ENCODE results near the gene KAZN. TPM values are rescaled to one million over a fixed set of nuclear protein-coding genes. Genes with fewer than 3 reads are reported as not detected.
A peak's percentile ranks its signal among the peaks of the same experiment; 100 is the strongest.

The KAZN gene
- total and polyA plus RNA-seq, 2 of the 8 experiments (the other 6 are each of a cell fraction or from before 2014, with no cell fraction given): 3.7 to 11.8 TPM

GRCh38 chr1:14924455-14925331, 326.2 kb downstream of the KAZN start:
- Histone ChIP-seq H2AK5ac (ENCODE audit: low read depth, low read length) (no peak overlapping the region), H3K79me2 (ENCODE audit: control insufficient read depth in 1 of 2, insufficient read depth in 2 of 2, low read length in 2 of 2) (no peaks in the 10 kb centered on the region; a peak in 1 of 4 replicates), H3K4me1 (replicated peaks in 1 of 4; ENCODE audit: control insufficient read depth in 3 of 4, insufficient read depth in 4 of 4, low read length in 3 of 4) (peaks cover 3 to 7% (median 3%) of the 10 kb centered on the region in 4 experiments; a peak in 6 of 7 replicates), H3K14ac (ENCODE audit: insufficient read length) (no peak overlapping the region), H3K36me3 (ENCODE audit: control insufficient read depth in 2 of 4, insufficient read depth in 4 of 4, low read length in 3 of 4) (no peaks in the 10 kb centered on the region), H3K27ac (ENCODE audit: low read depth, low read length) (no peak overlapping the region), H2BK15ac (ENCODE audit: low read length) (no peak overlapping the region), H2BK12ac (ENCODE audit: low read depth, low read length) (no peak overlapping the region), H4K91ac (replicated peaks; ENCODE audit: insufficient read length, low read length) (no peak overlapping the region), H3K79me1 (ENCODE audit: low read depth, low read length) (no peaks in the 10 kb centered on the region), H4K5ac (ENCODE audit: insufficient read length, low read depth, low read length) (no peak overlapping the region), H3K27me3 (replicated peaks in 1 of 4; ENCODE audit: control insufficient read depth in 3 of 4, extremely low read depth in 1 of 4, insufficient read depth in 3 of 4, low read length in 3 of 4) (peaks cover 9 to 36% (median 27%) of the 10 kb centered on the region in 4 experiments), H2AFZ (ENCODE audit: low read length) (no peak overlapping the region), H2BK120ac (replicated peaks; ENCODE audit: low read depth, low read length) (no peak overlapping the region), H4K20me1 (replicated peaks in 1 of 2; ENCODE audit: control insufficient read depth in 1 of 2, insufficient read depth in 2 of 2, low read length in 2 of 2) (peaks cover 8 to 13% of the 10 kb centered on the region in 2 experiments), H3K9me3 (ENCODE audit: insufficient read depth in 2 of 2, low read depth in 1 of 2, low read length in 1 of 2) (no peaks in the 10 kb centered on the region), H3K4ac (replicated peaks; ENCODE audit: insufficient read length, low read depth, low read length) (no peak overlapping the region), H3K4me2 (ENCODE audit: insufficient read depth in 1 of 2, low read depth in 2 of 2, low read length in 2 of 2) (peak overlapping the region; percentile 67 to 76), H3K9ac (replicated peaks in 1 of 4; ENCODE audit: extremely low read depth in 1 of 4, low read depth in 3 of 4, low read length in 3 of 4) (peak overlapping the region in 1 of 4 experiments; percentile 9; a peak in 1 of 7 replicates), H3K23me2 (ENCODE audit: low read depth, low read length) (peaks cover 3% of the 10 kb centered on the region; the same call in 1 of the 2 replicates), H3K18ac (ENCODE audit: extremely low read depth, low read length) (no peak overlapping the region), H4K8ac (ENCODE audit: extremely low read depth, insufficient read depth, low read length) (no peak overlapping the region), H2BK20ac (ENCODE audit: low read length) (no peak overlapping the region), H2BK5ac (ENCODE audit: low read depth, low read length) (no peak overlapping the region), H3K56ac (replicated peaks; ENCODE audit: insufficient read length, low read depth, low read length) (no peak overlapping the region), H3K23ac (ENCODE audit: insufficient read length) (no peak overlapping the region), H3K4me3 (ENCODE audit: extremely low read depth in 1 of 4, insufficient read depth in 2 of 4, low read depth in 3 of 4, low read length in 4 of 4) (peak overlapping the region; percentile 33 to 62 (median 43))
- no peak for DNase-seq (ENCODE audit: low read depth in 1 of 2, low spot score in 2 of 2)
- CTCF ChIA-PET (ENCODE audit: partially characterized antibody): no interaction called here
- POLR2A ChIA-PET (ENCODE audit: partially characterized antibody): interaction anchor here (1.6 kb wide), 1 partner anchor 9 kb away, joined by 3 read pairs; no protein-coding TSS in a partner anchor
- WGBS, 2 experiments (ENCODE audit: extremely low coverage in 1 of 2, insufficient coverage in 1 of 2, insufficient read length in 1 of 2, insufficient replicate concordance in 2 of 2, low coverage in 1 of 2, low lambda C conversion rate in 2 of 2, missing lambda C conversion rate in 1 of 2): 1% methylated on average over 14 of the region's 94 CpGs; no CpG with 5 or more reads in 1 of the 2 experiments
- no peak for FAIRE-seq
- no peak for TF ChIP-seq GTF2F1 (IDR thresholded peaks at IDR 0.05; ENCODE audit: borderline replicate concordance, low read depth, low read length)
- 0 out of 2 replicates have a peak, but pooled peaks have one; percentile 24 for TF ChIP-seq RBBP5 (IDR thresholded peaks at IDR 0.05; ENCODE audit: borderline replicate concordance, low read depth, low read length)
- no peak for TF ChIP-seq SIX5 (IDR thresholded peaks at IDR 0.05; ENCODE audit: low read depth, low read length)
- peak; percentile 55 for TF ChIP-seq KDM4A (IDR thresholded peaks at IDR 0.05; ENCODE audit: low read depth, low read length, severe bottlenecking)
- TF ChIP-seq, protein P1, sequence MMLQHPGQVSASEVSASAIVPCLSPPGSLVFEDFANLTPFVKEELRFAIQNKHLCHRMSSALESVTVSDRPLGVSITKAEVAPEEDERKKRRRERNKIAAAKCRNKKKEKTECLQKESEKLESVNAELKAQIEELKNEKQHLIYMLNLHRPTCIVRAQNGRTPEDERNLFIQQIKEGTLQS (IDR thresholded peaks at IDR 0.05; ENCODE audit: insufficient read depth, low read depth, low read length): no peak
- TF ChIP-seq TAF7 (optimal IDR thresholded peaks at IDR 0.05; ENCODE audit: borderline replicate concordance, low read depth, low read length): no peak
- TF ChIP-seq EZH2 (IDR thresholded peaks at IDR 0.05; ENCODE audit: low read depth, low read length, severe bottlenecking): no peak
- no peak for TF ChIP-seq CHD1 (IDR thresholded peaks at IDR 0.05; ENCODE audit: low read depth, low read length)
- TF ChIP-seq SUZ12 (IDR thresholded peaks at IDR 0.05; ENCODE audit: low read length): peak; percentile 49; the same call in 1 of the 2 replicates
- peak; percentile 34; the same call in 1 of the 2 replicates for TF ChIP-seq BACH1 (IDR thresholded peaks at IDR 0.05; ENCODE audit: low read length)
- TF ChIP-seq POU5F1 (IDR thresholded peaks at IDR 0.05; ENCODE audit: low read depth, low read length): no peak
